ENCODE results near the gene DDIAS.

DDIAS gene

DNA sequence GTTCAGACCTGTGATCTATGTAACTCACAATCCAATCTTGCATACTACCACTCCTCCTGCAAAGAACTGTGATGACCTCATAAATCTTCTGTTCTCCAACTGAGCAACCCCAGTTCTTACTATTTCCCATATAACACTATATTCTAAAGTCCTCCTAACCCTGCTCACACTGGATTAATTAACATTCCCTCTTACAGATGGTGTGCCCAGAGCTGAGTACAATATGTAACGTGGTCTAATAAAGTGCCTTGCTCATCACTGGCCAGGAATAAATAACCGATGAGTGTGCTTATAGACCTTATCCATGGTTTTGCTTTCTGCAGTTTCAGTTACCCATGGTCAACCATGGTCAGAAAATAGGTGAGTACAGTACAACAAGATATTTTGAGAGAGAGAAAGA is 29.9 kb upstream of the DDIAS start:
- TF ChIP-seq, protein P1, sequence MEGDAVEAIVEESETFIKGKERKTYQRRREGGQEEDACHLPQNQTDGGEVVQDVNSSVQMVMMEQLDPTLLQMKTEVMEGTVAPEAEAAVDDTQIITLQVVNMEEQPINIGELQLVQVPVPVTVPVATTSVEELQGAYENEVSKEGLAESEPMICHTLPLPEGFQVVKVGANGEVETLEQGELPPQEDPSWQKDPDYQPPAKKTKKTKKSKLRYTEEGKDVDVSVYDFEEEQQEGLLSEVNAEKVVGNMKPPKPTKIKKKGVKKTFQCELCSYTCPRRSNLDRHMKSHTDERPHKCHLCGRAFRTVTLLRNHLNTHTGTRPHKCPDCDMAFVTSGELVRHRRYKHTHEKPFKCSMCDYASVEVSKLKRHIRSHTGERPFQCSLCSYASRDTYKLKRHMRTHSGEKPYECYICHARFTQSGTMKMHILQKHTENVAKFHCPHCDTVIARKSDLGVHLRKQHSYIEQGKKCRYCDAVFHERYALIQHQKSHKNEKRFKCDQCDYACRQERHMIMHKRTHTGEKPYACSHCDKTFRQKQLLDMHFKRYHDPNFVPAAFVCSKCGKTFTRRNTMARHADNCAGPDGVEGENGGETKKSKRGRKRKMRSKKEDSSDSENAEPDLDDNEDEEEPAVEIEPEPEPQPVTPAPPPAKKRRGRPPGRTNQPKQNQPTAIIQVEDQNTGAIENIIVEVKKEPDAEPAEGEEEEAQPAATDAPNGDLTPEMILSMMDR (IDR thresholded peaks at IDR 0.05; ENCODE audit: low read depth, low read length) = no peak
- DNase-seq (ENCODE audit: low read depth, low spot score) = no peak
- in situ Hi-C loops (cut with HindIII; ENCODE audit: low sequenced_read_pairs) = no loop called here
- no peak overlapping the region for H3K4me3 ChIP-seq (ENCODE audit: low read depth, low read length)

DNA sequence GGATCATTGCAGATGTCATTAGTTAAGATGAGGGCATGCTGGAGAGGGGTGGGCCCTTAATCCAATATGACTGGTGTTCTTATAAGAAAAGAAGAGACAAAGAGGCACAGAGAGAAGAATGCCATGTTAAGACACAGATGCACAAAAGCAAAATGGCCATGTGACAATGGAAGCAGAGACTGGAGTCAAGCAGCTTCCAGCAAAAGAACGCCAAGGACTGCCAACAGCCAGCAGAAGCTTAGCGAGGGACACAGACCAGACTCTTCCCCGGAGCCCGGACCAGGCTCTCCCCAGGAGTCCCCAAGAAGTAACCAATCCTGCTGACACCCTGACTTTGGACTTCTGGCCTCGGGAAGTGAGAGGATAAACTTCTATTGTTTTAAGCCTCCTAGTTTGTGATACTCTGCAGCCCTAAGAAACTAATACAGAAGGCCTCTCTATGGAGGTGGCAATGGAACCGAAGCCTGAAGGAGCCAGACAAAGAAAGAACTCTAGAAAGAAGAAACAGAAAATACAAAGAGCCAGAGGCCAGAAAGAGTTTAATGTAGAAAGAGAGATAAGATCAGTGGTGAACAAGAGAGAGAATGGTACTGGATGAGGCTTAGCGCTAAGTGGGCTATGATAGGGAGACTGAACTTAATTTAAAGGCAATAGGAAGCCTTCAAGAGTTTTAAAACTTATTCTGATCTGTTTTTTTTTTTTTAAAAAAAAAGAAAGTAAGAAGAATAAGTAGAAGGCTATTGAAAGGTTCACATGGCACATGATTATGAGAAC is 29.0 kb upstream of the DDIAS start:
- TF ChIP-seq, protein P1 (IDR thresholded peaks at IDR 0.05; ENCODE audit: low read depth, low read length) = no peak
- in situ Hi-C loops (cut with HindIII; ENCODE audit: low sequenced_read_pairs) = no loop called here
- no peak for DNase-seq (ENCODE audit: low read depth, low spot score)
- H3K4me3 ChIP-seq (ENCODE audit: low read depth, low read length) = no peak overlapping the region

DNA sequence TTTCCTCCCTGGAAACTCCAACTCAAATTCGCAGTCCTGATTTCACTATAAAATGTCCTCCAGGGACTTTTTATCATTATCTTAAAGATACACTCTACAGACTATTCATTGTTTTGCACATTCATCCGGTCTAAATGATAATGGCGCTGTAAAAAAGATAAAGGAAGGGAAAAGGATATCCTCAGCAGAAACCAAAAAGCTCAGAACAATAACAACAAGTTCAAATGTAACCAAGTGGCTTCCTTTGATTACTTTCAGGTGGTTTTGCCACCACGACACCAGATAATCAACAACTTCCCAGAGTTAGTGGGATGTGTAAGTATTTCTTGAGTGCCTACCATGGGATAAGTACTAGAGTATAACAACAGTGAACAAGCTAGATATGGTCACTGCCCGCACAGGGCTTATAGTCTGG is 27.6 kb upstream of the DDIAS start:
- in situ Hi-C loops (cut with HindIII; ENCODE audit: low sequenced_read_pairs) = no loop called here
- DNase-seq (ENCODE audit: low read depth, low spot score) = no peak
- TF ChIP-seq, protein P1 (IDR thresholded peaks at IDR 0.05; ENCODE audit: low read depth, low read length) = no peak
- no peak overlapping the region for H3K4me3 ChIP-seq (ENCODE audit: low read depth, low read length)

DNA sequence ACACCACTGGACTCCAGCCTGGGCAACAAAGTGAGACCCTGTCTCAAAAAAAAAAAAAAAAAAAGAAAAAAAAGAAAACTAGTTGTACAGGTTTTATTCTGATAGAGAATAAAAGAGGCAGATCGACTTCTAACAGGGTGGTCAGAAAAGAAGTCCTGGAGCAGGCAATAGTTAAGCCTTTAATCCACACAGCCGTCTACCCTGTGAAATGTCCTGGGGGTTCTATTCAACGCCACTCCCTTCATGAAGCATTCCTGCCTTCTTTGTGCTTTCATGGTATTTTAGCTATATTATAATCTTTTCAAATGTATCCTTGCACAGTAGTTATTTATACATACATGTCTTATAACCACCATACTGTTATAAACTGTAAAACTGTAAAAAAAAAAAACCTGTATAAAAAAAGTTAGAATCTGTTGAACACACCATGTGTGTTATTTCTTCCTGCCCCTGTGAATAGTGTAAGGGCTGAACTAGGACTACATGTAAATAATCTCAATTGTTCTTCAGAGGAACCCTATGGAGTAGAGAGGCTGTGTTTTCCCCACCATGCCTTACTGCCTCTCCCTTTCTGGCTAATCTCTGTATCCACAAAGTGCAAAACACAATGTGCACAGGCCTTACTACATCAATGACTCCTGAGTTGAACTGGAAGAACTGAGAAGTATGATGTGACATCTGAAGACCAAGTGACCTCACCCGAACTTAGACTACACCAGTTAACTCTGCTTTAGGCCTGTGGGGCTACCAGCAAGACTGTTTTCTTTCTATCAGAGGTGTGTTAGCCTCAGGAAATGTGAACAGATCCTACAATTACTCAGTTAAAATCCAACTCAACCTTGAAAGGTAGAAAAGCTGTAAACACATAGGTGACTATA is 26.7 kb upstream of the DDIAS start:
- in situ Hi-C loops (cut with HindIII; ENCODE audit: low sequenced_read_pairs) = no loop called here
- TF ChIP-seq, protein P1 (IDR thresholded peaks at IDR 0.05; ENCODE audit: low read depth, low read length) = no peak
- DNase-seq (ENCODE audit: low read depth, low spot score) = no peak
- no peak overlapping the region for H3K4me3 ChIP-seq (ENCODE audit: low read depth, low read length)

DNA sequence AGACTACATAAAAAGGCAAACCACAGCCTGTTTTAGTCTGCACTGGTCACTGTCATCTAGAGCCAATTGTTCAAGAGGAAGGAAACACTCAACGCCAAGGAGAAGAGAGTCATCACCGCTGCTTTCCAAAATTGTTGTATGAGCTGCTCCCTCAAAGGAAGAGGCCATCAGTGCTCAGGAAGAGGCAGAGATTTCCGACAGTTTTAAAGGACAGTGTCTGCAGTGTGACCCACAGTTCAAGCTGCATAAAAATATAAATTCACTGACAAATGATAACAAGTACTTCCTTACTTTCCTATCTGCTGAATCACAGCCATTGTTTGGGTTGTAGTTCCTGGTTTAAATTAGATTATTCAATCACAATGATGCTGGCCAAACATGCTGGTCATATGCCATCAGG is 17.7 kb upstream of the DDIAS start:
- H3K4me3 ChIP-seq (ENCODE audit: low read depth, low read length) = no peak overlapping the region
- in situ Hi-C loops (cut with HindIII; ENCODE audit: low sequenced_read_pairs) = no loop called here
- DNase-seq (ENCODE audit: low read depth, low spot score) = no peak
- TF ChIP-seq, protein P1 (IDR thresholded peaks at IDR 0.05; ENCODE audit: low read depth, low read length) = no peak

DNA sequence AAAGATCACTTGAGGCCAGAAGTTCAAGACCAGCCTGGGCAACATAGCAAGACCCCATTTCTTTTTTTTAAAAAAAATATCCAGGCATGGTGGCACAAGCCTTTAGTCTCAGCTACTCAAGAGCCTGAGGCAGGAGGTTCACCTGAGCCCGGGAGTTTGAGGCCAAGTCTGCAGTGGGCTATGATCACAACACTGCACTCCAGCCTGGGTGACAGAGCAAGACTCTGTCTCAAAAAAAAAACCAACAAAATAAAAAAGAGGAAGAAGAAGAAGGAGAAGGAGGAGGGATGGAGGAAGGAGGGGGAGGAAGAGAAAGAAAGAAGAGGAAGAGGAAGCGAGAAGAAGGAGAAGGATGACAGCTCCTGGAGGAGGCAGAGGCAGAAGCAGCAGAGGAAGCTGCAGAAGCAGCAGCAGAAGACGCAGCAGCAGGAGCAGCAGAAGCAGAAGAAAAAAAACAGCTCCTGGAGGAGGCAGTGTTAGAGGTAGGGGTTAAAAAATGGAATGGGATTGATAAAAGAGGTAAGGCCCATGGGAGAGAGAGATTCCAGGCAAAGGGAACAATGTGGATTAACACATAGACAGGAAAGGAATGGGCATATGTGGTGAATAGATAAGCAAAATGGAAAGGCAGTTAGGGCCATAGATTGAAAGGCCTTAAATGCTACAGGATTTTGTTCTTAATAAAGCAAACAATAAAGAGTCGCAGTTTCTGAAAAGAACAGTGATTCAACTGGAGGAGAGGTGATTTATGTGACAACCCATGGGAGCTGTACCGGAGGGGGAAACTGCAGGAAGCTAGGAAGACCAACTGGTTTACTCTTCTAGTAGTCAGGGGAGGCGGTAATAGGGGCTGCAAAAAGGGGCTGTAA is 12.2 kb upstream of the DDIAS start:
- in situ Hi-C loops (cut with HindIII; ENCODE audit: low sequenced_read_pairs) = no loop called here
- DNase-seq (ENCODE audit: low read depth, low spot score) = no peak
- TF ChIP-seq, protein P1 (IDR thresholded peaks at IDR 0.05; ENCODE audit: low read depth, low read length) = no peak
- H3K4me3 ChIP-seq (ENCODE audit: low read depth, low read length) = no peak overlapping the region
